Spleen (tissue), 11 donors: Measurements from ENCODE around the gene GSX1. TPM values are rescaled to one million over a fixed set of nuclear protein-coding genes. Genes with fewer than 3 reads are reported as not detected.

Experiments
- DNase-seq: peaks from one replicate; pipeline ENCODE4 v3.0.0-alpha.2; 2020
- H3K27ac ChIP-seq, 8 donors: fragments of 200-600 bp; sonication (generic) in 7 of 8; 1 replicate in 4 of 8; 2 replicates in 4 of 8; pipeline versions ENCODE4 v1.5.0 to v1.8.0; 2016 to 2021; ENCODE audit warnings: inconsistent platforms in 4 of 8, mild to moderate bottlenecking in 4 of 8, moderate library complexity in 1 of 8
- H3K27me3 ChIP-seq, 7 donors: fragments of 200-600 bp; sonication (generic) in 6 of 7; replicated peaks in 1 of 7; 1 replicate in 4 of 7; 2 replicates in 3 of 7; pipeline versions ENCODE4 v1.5.0 to v1.8.0; 2016 to 2021; ENCODE audit warnings: inconsistent platforms in 3 of 7, mild to moderate bottlenecking in 1 of 7
- H3K36me3 ChIP-seq, 6 donors: fragments of 200-600 bp; sonication (generic) in 5 of 6; 1 replicate in 4 of 6; 2 replicates in 2 of 6; pipeline versions ENCODE4 v1.5.0 to v1.8.0; 2016 to 2021; ENCODE audit warnings: inconsistent platforms in 2 of 6
- H3K4me1 ChIP-seq, 6 donors: fragments of 200-600 bp; sonication (generic) in 5 of 6; 1 replicate in 3 of 6; 2 replicates in 3 of 6; pipeline versions ENCODE4 v1.5.0 to v1.8.0; 2016 to 2021; ENCODE audit warnings: inconsistent platforms in 3 of 6
- H3K4me3 ChIP-seq, 8 donors: fragments of 200-600 bp; sonication (generic) in 7 of 8; 1 replicate in 4 of 8; 2 replicates in 4 of 8; pipeline versions ENCODE4 v1.5.0 to v1.8.0; 2016 to 2021; ENCODE audit warnings: inconsistent platforms in 4 of 8, mild to moderate bottlenecking in 4 of 8, moderate library complexity in 2 of 8
- H3K9me3 ChIP-seq, 8 donors: fragments of 200-600 bp; sonication (generic) in 7 of 8; 1 replicate in 4 of 8; 2 replicates in 4 of 8; pipeline versions ENCODE4 v1.5.0 to v1.8.0; 2016 to 2021; ENCODE audit warnings: inconsistent platforms in 4 of 8
- CTCF ChIP-seq, 11 experiments: fragments of 200-600 bp in 7 of 11; fragments of 450-650 bp in 4 of 11; sonication (generic) in 4 of 11; IDR thresholded peaks in 8 of 11; conservative IDR thresholded peaks in 3 of 11; 1 replicate in 7 of 11; 2 replicates in 4 of 11; pipeline versions ENCODE4 v1.4.0 to v1.8.0; 2016 to 2021; ENCODE audit warnings: antibody characterized with exemption in 11 of 11, inconsistent platforms in 4 of 11, mild to moderate bottlenecking in 1 of 11
- POLR2A ChIP-seq, 3 donors: fragments of 450-650 bp; IDR thresholded peaks; one replicate each; pipeline ENCODE4 v1.5.1; 2017; ENCODE audit warnings: antibody characterized with exemption in 3 of 3, mild to moderate bottlenecking in 1 of 3
- POLR2AphosphoS5 ChIP-seq, 3 donors: sonication (generic); formaldehyde crosslinking; IDR thresholded peaks; one replicate each; pipeline ENCODE4 v1.5.1; 2017; ENCODE audit warnings: antibody characterized with exemption in 3 of 3
- WGBS, 5 donors: extraction: QIAGEN DNeasy Blood & Tissue Kit in 3 of 5; methylation state at CpG; one replicate each; pipeline versions ENCODE4 v1.1.5 to v1.1.7; 2013 to 2018; 5-methylcytosine and 5-hydroxymethylcytosine counted together
- intact Hi-C: fragments of 100-400 bp; cut with DNase I; formaldehyde crosslinking; loops from one replicate; pipeline ENCODE4 v1.15.0; 2023; ENCODE audit warnings: low total_unique reads
- polyA plus RNA-seq, 3 donors: library from polyadenylated mRNA; stranded (reverse); fragments of 200-250 nt; gene quantifications; one replicate each; pipeline ENCODE4 v1.2.1, GENCODE V29; 2013
- total RNA-seq, 7 donors: library from RNA; depleted of rRNA in 3 of 7; stranded (reverse); fragments of >200 nt in 3 of 7; fragmentation: NEBNext Ultra II Directional in 4 of 7; extraction: Animal tissue kit (Norgen Biotek cat#: 25700) in 4 of 7; gene quantifications; one replicate each; pipeline versions ENCODE4 v1.1.0 to v1.2.1, GENCODE V29; 2016 to 2021
- donor health status: healthy with polysubstance abuse.
- donor health status: DM: no; HTN: no; CAD: no; lungs with moderate emphysema.
- donor health status: DM: no; HTN: no; CAD: no.
- donor health status: Bipolar disorder and iron deficiency.
- donor health status: healthy.
- donor health status: DM: no; HTN: no; CAD: no.
- donor health status: DM: yes; HTN: yes; CAD: no.

The GSX1 gene
- total and polyA plus RNA-seq, 10 donors: not detected

DNA sequence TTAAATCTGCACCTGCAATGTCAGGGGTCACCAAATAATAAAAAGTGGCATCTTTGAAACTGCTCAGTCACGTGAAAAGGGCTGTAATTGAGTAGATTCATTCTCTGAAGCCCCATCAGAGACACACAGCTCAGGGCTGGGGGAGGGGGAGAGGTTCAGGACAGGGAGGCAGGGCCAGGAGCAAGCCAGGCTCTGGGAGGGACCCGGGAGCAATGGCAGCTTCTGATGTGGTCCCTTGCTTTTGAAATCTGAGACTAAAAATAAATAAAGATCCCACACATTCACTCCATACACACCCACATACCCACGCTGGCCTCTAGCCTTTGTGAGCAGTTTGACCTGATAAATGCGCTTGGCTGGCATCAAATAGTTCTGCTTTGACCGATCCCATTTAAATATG is 32.8 kb downstream of the GSX1 start:
- H3K27ac ChIP-seq: no peak overlapping the region
- TF ChIP-seq CTCF (IDR thresholded peaks at IDR 0.05 in 8 of 11, conservative IDR thresholded peaks at IDR 0.05 in 3 of 11): no peak
- no peak for TF ChIP-seq POLR2A (IDR thresholded peaks at IDR 0.05)
- no peak for TF ChIP-seq POLR2AphosphoS5 (IDR thresholded peaks at IDR 0.05)
- 11 to 25% (median 20%) methylated on average over 5 of the region's 5 CpGs for WGBS, 5 donors
- no peaks in the 10 kb centered on the region for H3K9me3 ChIP-seq
- H3K27me3 ChIP-seq: peaks cover 3 to 99% (median 59%) of the 10 kb centered on the region in 7 donors
- intact Hi-C loops: loop anchor here (5.0 to 10.0 kb wide), 3 partner anchors 290 to 840 kb away; no protein-coding TSS in a partner anchor
- peaks cover 0 to 17% (median 12%) of the 10 kb centered on the region in 6 donors for H3K4me1 ChIP-seq
- no peaks in the 10 kb centered on the region for H3K36me3 ChIP-seq
- no peak overlapping the region for H3K4me3 ChIP-seq
- no peak for DNase-seq

GRCh38 chr13:27826379-27827353 is 34.4 kb downstream of the GSX1 start:
- intact Hi-C loops: loop anchor here (5.0 to 10.0 kb wide), 3 partner anchors 292 to 842 kb away; no protein-coding TSS in a partner anchor
- H3K4me1 ChIP-seq: peaks cover 0 to 21% (median 15%) of the 10 kb centered on the region in 6 donors
- no peaks in the 10 kb centered on the region for H3K36me3 ChIP-seq
- peak; percentile 91 for DNase-seq
- peaks cover 3 to 93% (median 47%) of the 10 kb centered on the region in 7 donors for H3K27me3 ChIP-seq
- TF ChIP-seq POLR2A (IDR thresholded peaks at IDR 0.05) (no peak), POLR2AphosphoS5 (IDR thresholded peaks at IDR 0.05) (peak in 1 of 3 donors; percentile 14), CTCF (IDR thresholded peaks at IDR 0.05 in 8 of 11, conservative IDR thresholded peaks at IDR 0.05 in 3 of 11) (peak; percentile 62 to 94 (median 89))
- no peaks in the 10 kb centered on the region for H3K9me3 ChIP-seq
- WGBS, 5 donors: 14 to 23% (median 15%) methylated on average over 20 to 30 of the region's 30 CpGs
- H3K4me3 ChIP-seq: peak overlapping the region in 2 of 8 donors; percentile 16 to 48
- no peak overlapping the region for H3K27ac ChIP-seq

DNA sequence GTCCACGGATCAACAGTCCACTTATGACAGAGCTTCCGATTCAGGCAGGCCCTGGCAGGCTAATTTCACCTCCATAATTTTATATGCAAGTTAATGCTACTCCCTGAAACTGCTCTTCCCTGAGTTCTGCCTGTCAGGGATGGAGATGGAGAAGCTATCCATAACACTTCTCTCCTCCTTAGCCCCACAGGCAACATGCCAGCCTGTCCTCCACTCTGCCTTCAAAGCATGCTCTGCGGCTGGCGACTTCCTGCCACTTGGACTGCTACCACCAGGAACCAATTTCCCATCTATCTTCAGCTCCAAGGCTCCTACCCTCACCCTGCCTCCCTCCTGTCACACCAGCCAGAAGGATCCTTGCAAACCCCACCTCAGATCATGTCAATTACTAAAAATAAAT is 35.4 kb downstream of the GSX1 start:
- Histone ChIP-seq H3K27me3 (peaks cover 0 to 90% (median 40%) of the 10 kb centered on the region in 7 donors), H3K4me1 (peaks cover 0 to 21% (median 15%) of the 10 kb centered on the region in 6 donors), H3K9me3 (no peaks in the 10 kb centered on the region), H3K27ac (no peak overlapping the region), H3K36me3 (no peaks in the 10 kb centered on the region), H3K4me3 (no peak overlapping the region)
- TF ChIP-seq POLR2AphosphoS5 (IDR thresholded peaks at IDR 0.05) (no peak), POLR2A (IDR thresholded peaks at IDR 0.05) (no peak)
- DNase-seq: no peak
- 68 to 80% (median 75%) methylated on average over 4 of the region's 4 CpGs for WGBS, 5 donors
- intact Hi-C loops: loop anchor here (5.0 to 10.0 kb wide), 3 partner anchors 293 to 843 kb away; no protein-coding TSS in a partner anchor

GRCh38 chr13:27830010-27830409 is 37.7 kb downstream of the GSX1 start:
- intact Hi-C loops: loop anchor here (10.0 kb wide), 1 partner anchor 125 kb away; no protein-coding TSS in a partner anchor
- 2 to 3% (median 3%) methylated on average over 11 to 25 of the region's 25 CpGs for WGBS, 5 donors
- peaks cover 0 to 21% (median 15%) of the 10 kb centered on the region in 6 donors for H3K4me1 ChIP-seq
- no peak overlapping the region for H3K27ac ChIP-seq
- H3K36me3 ChIP-seq: no peaks in the 10 kb centered on the region
- no peak for TF ChIP-seq POLR2A (IDR thresholded peaks at IDR 0.05)
- TF ChIP-seq POLR2AphosphoS5 (IDR thresholded peaks at IDR 0.05): peak in 2 of 3 donors; percentile 13 to 27
- TF ChIP-seq CTCF (IDR thresholded peaks at IDR 0.05 in 8 of 11, conservative IDR thresholded peaks at IDR 0.05 in 3 of 11): peak; percentile 42 to 95 (median 92)
- H3K27me3 ChIP-seq: peaks cover 0 to 87% (median 20%) of the 10 kb centered on the region in 7 donors
- H3K9me3 ChIP-seq: no peaks in the 10 kb centered on the region
- H3K4me3 ChIP-seq: peak overlapping the region in 5 of 8 donors; percentile 3 to 54 (median 15)
- DNase-seq: peak; percentile 92
